ENCODE data around the gene BUD13. TPM values are rescaled to one million over a fixed set of nuclear protein-coding genes. Genes with fewer than 3 reads are reported as not detected.
"Not testable (repeated sequence)": the region's sequence is repeated elsewhere in the genome, so short reads cannot be mapped to it uniquely, and the experiment has no call there.

The BUD13 gene
- total RNA-seq, 1 experiment from 2014 or later = 22.9 TPM

DNA sequence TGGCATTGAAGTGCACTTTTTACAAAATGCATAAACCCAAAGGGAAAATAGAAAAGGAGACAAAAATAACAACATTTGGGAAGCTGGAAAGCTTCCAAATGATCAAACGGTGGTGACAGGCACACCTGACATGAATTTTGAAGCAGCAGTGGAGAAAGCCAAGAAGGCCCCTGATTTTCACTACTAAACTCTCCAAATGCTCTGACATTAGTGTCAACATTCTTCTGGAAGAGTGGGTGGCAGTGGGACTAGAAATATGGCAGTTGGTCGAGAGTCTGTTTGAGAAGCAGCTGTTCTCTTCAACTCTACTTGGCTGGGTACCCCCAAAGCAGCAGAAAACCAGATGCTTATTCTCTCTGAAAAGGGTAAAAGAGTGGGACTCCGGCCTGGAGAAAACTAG is 31.2 kb upstream of the BUD13 start (continued):
- TF ChIP-seq CTCF (IDR thresholded peaks at IDR 0.05 in 2 of 3, conservative IDR thresholded peaks at IDR 0.05 in 1 of 3; ENCODE audit: borderline replicate concordance in 1 of 3, insufficient read depth in 1 of 3, low read depth in 2 of 3, low read length in 2 of 3) = no peak
- no peak for TF ChIP-seq SRF (IDR thresholded peaks at IDR 0.05; ENCODE audit: low read depth)
- no peak for TF ChIP-seq EZH2 (IDR thresholded peaks at IDR 0.05)
- TF ChIP-seq CEBPB (IDR thresholded peaks at IDR 0.05; ENCODE audit: low read depth) = no peak
- TF ChIP-seq EZH2phosphoT487 (IDR thresholded peaks at IDR 0.05; ENCODE audit: borderline replicate concordance) = no peak
- no peak for TF ChIP-seq TCF7L2 (IDR thresholded peaks at IDR 0.05; ENCODE audit: borderline replicate concordance, extremely low read depth, insufficient read depth, insufficient read length)
- TF ChIP-seq POLR2AphosphoS5 (IDR thresholded peaks at IDR 0.05; ENCODE audit: low read depth, low read length) = no peak
- TF ChIP-seq SP1 (IDR thresholded peaks at IDR 0.05; ENCODE audit: low read depth) = no peak
- TF ChIP-seq ATF3 (IDR thresholded peaks at IDR 0.05) = no peak
- no peak for TF ChIP-seq ZFX (IDR thresholded peaks at IDR 0.05)

DNA sequence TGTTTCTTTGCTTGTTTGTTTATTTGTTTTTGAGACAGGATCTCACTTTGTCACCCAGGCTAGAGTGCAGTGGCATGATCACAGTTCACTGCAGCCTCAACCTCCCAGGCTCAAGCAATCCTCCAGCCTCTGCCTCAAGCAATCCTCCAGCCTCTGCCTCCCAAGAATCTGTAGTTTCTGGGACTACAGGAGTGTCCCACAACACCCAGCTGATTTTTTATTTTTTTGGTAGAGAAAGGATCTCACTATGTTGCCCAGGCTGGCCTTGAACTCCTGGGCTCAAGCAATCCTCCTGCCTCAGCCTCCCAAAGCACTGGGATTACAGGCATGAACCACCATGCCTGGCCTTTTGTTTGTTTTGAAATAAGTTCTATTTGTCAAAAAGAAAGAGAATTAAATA is 28.9 kb upstream of the BUD13 start:
- H4K20me1 ChIP-seq (ENCODE audit: insufficient read depth); H3K4me1 ChIP-seq (ENCODE audit: control insufficient read depth in 1 of 2, insufficient read depth in 2 of 2, low read length in 2 of 2); H3K79me2 ChIP-seq (ENCODE audit: insufficient read depth, low read length); H3K4me2 ChIP-seq (ENCODE audit: low read length); H3K9ac ChIP-seq (ENCODE audit: low read length); H3K9me3 ChIP-seq (ENCODE audit: control insufficient read depth in 1 of 2, insufficient read depth in 1 of 2, low read depth in 1 of 2, low read length in 2 of 2); RAD21 ChIA-PET (ENCODE audit: low non-redundant PET in 1 of 2, low total read pairs in 2 of 2, uncharacterized antibody in 2 of 2, unreplicated experiment in 2 of 2); H3K9me2 ChIP-seq (ENCODE audit: insufficient read depth); BruUV-seq (replicated peaks); H3K27me3 ChIP-seq (ENCODE audit: insufficient read depth, low read length); POLR2A ChIA-PET; intact Hi-C loops (cut with micrococcal nuclease); DNase-seq (ENCODE audit: low read depth, low spot score); H3K27ac ChIP-seq (ENCODE audit: low read depth, low read length); H3K4me3 ChIP-seq (replicated peaks in 1 of 2; ENCODE audit: low read depth in 1 of 2, low read length in 2 of 2); H3K36me3 ChIP-seq (ENCODE audit: control insufficient read depth in 1 of 2, insufficient read depth in 2 of 2, low read length in 2 of 2); ATAC-seq; H2AFZ ChIP-seq (ENCODE audit: low read depth, low read length, poor library complexity, severe bottlenecking): not testable (repeated sequence)
- CTCF ChIA-PET = interaction anchor here (1.1 kb wide), 1 partner anchor 10 kb away, joined by 5 read pairs; the partner anchor contains the start of gene APOA5

All from HCT116 (cell line).